B cell (primary cell): ENCODE data around the gene HMG20A. TPM values are rescaled to one million over a fixed set of nuclear protein-coding genes. Genes with fewer than 3 reads are reported as not detected.

Source experiments
- ATAC-seq: fragments of 200-7000 bp; cut with Tn5 transposase; one replicate; pipeline ENCODE4 v1.10.0; 2021; ENCODE audit warnings: low read depth, mild to moderate bottlenecking, moderate number of reproducible peaks, moderate library complexity
- CTCF ChIA-PET: fragments of 350-600 bp; sonication (Branson Sonifier 250); formaldehyde crosslinking; loops from one replicate; lab custom pipeline; 2021; ENCODE audit warnings: antibody characterized with exemption, inconsistent platforms; lab: Charles Lee
- POLR2A ChIA-PET: fragments of 350-600 bp; sonication (Branson Sonifier 250); formaldehyde crosslinking; loops from one replicate; lab custom pipeline; 2021; ENCODE audit warnings: antibody characterized with exemption; lab: Charles Lee
- DNase-seq: peaks from one replicate; pipeline ENCODE4 v3.0.0; 2013
- H2AFZ ChIP-seq: 2 replicates; pipeline ENCODE4 v1.6.1; 2012; ENCODE audit warnings: mild to moderate bottlenecking, low read depth, low read length; ENCODE audit not compliant: insufficient read depth, poor library complexity, severe bottlenecking
- H3K27ac ChIP-seq, 2 donors: 1 replicate in 1 of 2; 2 replicates in 1 of 2; pipeline ENCODE4 v1.5.1; 2012 to 2013; ENCODE audit warnings: low read length in 2 of 2, mild to moderate bottlenecking in 2 of 2, moderate library complexity in 1 of 2
- H3K27me3 ChIP-seq, 4 experiments: fragments of 200-600 bp in 1 of 4; sonication (generic) in 1 of 4; replicated peaks in 1 of 4; 1 replicate in 2 of 4; 2 replicates in 2 of 4; pipeline versions ENCODE4 v1.6.1 to v1.7.0; 2013 to 2016; ENCODE audit warnings: low read length in 3 of 4, mild to moderate bottlenecking in 2 of 4, mixed read lengths in 1 of 4, moderate library complexity in 1 of 4; ENCODE audit not compliant: insufficient read depth in 4 of 4, control insufficient read depth in 3 of 4; ENCODE audit errors: control extremely low read depth in 1 of 4
- H3K36me3 ChIP-seq, 2 experiments: replicated peaks in 1 of 2; 1 replicate in 1 of 2; 2 replicates in 1 of 2; pipeline versions ENCODE4 v1.6.1 to v1.7.1; 2013; ENCODE audit warnings: low read length in 1 of 2; ENCODE audit not compliant: insufficient read depth in 2 of 2, control insufficient read depth in 1 of 2; ENCODE audit errors: control extremely low read depth in 1 of 2, extremely low read depth in 1 of 2
- H3K4me1 ChIP-seq, 2 donors: fragments of 200-600 bp in 1 of 2; sonication (generic) in 1 of 2; 1 replicate in 1 of 2; 2 replicates in 1 of 2; pipeline versions ENCODE4 v1.5.1 to v1.6.1; 2013 to 2017; ENCODE audit warnings: low read length in 2 of 2; ENCODE audit not compliant: control insufficient read depth in 2 of 2, insufficient read depth in 2 of 2
- H3K4me2 ChIP-seq: replicated peaks from 2 replicates; pipeline ENCODE3; 2012; ENCODE audit warnings: mild to moderate bottlenecking, low read depth, low read length; ENCODE audit not compliant: poor library complexity, severe bottlenecking
- H3K4me3 ChIP-seq, 5 experiments: fragments of 200-600 bp in 1 of 5; sonication (generic) in 1 of 5; 1 replicate in 3 of 5; 2 replicates in 2 of 5; pipeline versions ENCODE4 v1.5.1 to v1.7.0; 2011 to 2016; ENCODE audit warnings: low read length in 4 of 5, mild to moderate bottlenecking in 4 of 5, low read depth in 2 of 5, control low read depth in 1 of 5, moderate library complexity in 1 of 5; ENCODE audit not compliant: insufficient read depth in 1 of 5; ENCODE audit errors: control extremely low read depth in 1 of 5, extremely low read depth in 1 of 5
- H3K79me2 ChIP-seq: fragments of 200-600 bp; sonication (generic); one replicate; pipeline ENCODE4 v1.6.0; 2016; ENCODE audit warnings: low read length; ENCODE audit not compliant: control insufficient read depth, insufficient read depth
- H3K9ac ChIP-seq: fragments of 200-600 bp; sonication (generic); 2 replicates; pipeline ENCODE4 v1.6.1; 2017; ENCODE audit warnings: mild to moderate bottlenecking, low read length, moderate library complexity
- H3K9me3 ChIP-seq, 3 donors: one replicate each; pipeline versions ENCODE4 v1.6.1 to v1.7.1; 2013; ENCODE audit warnings: low read length in 2 of 3; ENCODE audit not compliant: control insufficient read depth in 2 of 3, insufficient read depth in 1 of 3; ENCODE audit errors: control extremely low read depth in 1 of 3
- H4K20me1 ChIP-seq: 2 replicates; pipeline ENCODE4 v1.6.0; 2012; ENCODE audit warnings: mild to moderate bottlenecking, low read length; ENCODE audit not compliant: insufficient read depth, control insufficient read depth, poor library complexity, severe bottlenecking
- H3K27ac Mint-ChIP-seq: one replicate; pipeline ENCODE4 v1.8.0; 2021; ENCODE audit warnings: mixed read lengths
- H3K27me3 Mint-ChIP-seq: one replicate; pipeline ENCODE4 v1.8.0; 2021; ENCODE audit warnings: mixed read lengths
- H3K4me1 Mint-ChIP-seq: one replicate; pipeline ENCODE4 v1.8.0; 2021; ENCODE audit warnings: mixed read lengths
- H3K4me3 Mint-ChIP-seq: one replicate; pipeline ENCODE4 v1.8.0; 2021; ENCODE audit warnings: mixed read lengths
- H3K9me3 Mint-ChIP-seq: one replicate; pipeline ENCODE4 v1.8.0; 2022; ENCODE audit warnings: mixed read lengths; ENCODE audit not compliant: insufficient read depth
- CTCF ChIP-seq: fragments of 200-600 bp; IDR thresholded peaks from one replicate; pipeline ENCODE4 v1.8.0; 2022; ENCODE audit warnings: antibody characterized with exemption, mild to moderate bottlenecking
- EZH2 ChIP-seq: IDR thresholded peaks from 2 replicates; pipeline ENCODE4 v1.6.1; 2012; ENCODE audit warnings: borderline replicate concordance, low read depth, mild to moderate bottlenecking, moderate library complexity, low read length; ENCODE audit not compliant: insufficient read depth, poor library complexity, severe bottlenecking
- WGBS: methylation state at CpG from one replicate; pipeline ENCODE4 v1.1.5; 2013; ENCODE audit warnings: missing lambda C conversion rate; ENCODE audit not compliant: insufficient coverage; 5-methylcytosine and 5-hydroxymethylcytosine counted together
- intact Hi-C: fragments of 100-400 bp; cut with micrococcal nuclease; formaldehyde crosslinking; loops from one replicate; pipeline ENCODE4 v1.10.0; 2022
- polyA plus RNA-seq: library from polyadenylated mRNA; depleted of rRNA; stranded (reverse); fragments of >200 nt; gene quantifications from 2 replicates; pipeline ENCODE4 v1.2.3, GENCODE V29; 2012
- total RNA-seq, 2 donors: library from RNA; stranded (reverse); fragments of 120-200 nt in 1 of 2; gene quantifications; 1 replicate in 1 of 2; 2 replicates in 1 of 2; pipeline versions ENCODE4 v1.2.3 to v1.2.4, GENCODE V29; 2013 to 2022

HMG20A gene
- total and polyA plus RNA-seq, 2 donors (not counting 1 experiment from before 2014, with no cell fraction given) = 26.1 to 63.5 TPM

DNA sequence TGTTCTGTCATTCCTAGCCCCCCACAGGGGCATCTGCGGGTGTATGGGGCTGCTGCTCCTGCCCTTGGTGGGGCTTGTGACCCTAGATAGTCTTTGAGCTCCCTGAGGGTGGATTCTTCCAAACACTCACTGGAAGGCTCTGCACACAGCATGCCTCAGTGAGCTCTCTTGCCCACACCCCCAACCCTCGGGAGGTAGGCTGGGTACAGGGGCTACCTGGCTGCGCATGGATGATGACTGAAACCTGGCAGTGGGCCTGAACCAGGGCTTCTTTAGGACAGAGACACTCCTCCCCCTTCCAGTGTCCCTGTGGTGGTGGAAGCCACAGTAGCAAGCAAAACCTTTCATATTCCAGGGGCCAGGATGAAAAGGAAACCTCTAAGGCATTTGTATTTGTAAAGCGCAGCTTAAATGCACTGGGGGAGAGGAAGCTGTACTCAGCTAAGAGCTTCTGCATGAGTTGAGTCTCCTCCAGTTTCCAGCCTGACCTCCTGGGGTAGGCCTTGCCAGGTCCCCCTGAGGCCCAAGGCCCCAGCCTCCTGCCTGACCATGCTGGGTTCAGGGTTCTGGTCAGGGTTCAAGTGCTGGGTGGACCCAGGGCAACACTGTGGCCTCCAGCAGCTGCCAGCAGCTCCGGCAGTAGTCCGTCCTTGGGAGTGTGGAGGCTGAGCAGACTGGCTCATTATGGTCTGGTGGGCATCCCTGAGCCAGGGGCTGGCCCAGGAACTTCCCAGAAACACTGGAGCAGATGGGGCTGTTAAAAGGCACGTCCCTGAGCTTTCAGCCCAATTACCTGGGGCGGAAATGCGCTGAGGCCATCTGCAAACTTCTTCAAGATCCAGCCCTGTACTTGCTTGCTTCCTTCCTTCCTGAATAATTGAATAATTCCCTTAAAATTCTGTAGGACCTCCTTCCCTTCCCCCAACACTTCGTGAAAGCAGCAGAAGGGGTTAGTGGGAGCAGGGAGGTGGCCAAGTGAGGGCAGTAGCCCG lies 89.7 kb downstream of the HMG20A start:
- no peak overlapping the region for H3K27ac ChIP-seq
- ChIA-PET POLR2A (no interaction called here), CTCF (interaction anchor here (1.3 to 4.5 kb wide), 2 partner anchors 14 to 33 kb away, joined by 3 to 17 read pairs; no protein-coding TSS in a partner anchor)
- H3K9me3 Mint-ChIP-seq = no peaks in the 10 kb centered on the region
- no peak for DNase-seq
- peaks cover 24 to 26% of the 10 kb centered on the region in 2 donors for H3K4me1 ChIP-seq
- H3K36me3 ChIP-seq = no peaks in the 10 kb centered on the region
- TF ChIP-seq CTCF (no peak), EZH2 (no peak)
- no peaks in the 10 kb centered on the region for H3K79me2 ChIP-seq
- H3K4me3 Mint-ChIP-seq = no peak overlapping the region
- H3K27me3 ChIP-seq = no peaks in the 10 kb centered on the region
- H2AFZ ChIP-seq = no peak overlapping the region
- no peak overlapping the region for H3K4me2 ChIP-seq
- H3K27me3 Mint-ChIP-seq = no peaks in the 10 kb centered on the region
- no peak overlapping the region for H3K9ac ChIP-seq
- intact Hi-C loops = no loop called here
- H4K20me1 ChIP-seq = no peaks in the 10 kb centered on the region
- no peak overlapping the region for H3K27ac Mint-ChIP-seq
- WGBS = 94% methylated on average over 5 of the region's 11 CpGs
- H3K4me3 ChIP-seq = no peak overlapping the region
- peaks cover 28% of the 10 kb centered on the region for H3K4me1 Mint-ChIP-seq
- H3K9me3 ChIP-seq = peaks cover 0 to 3% (median 0%) of the 10 kb centered on the region in 3 donors
- no peak for ATAC-seq

- POLR2A ChIA-PET = no interaction called here
- no peak for ATAC-seq
These were observed 91.2 kb downstream of the HMG20A start for GRCh38 chr15:77511869-77512268.

More at GRCh38 chr15:77511869-77512268, 91.2 kb downstream of the HMG20A start:
- peaks cover 26% of the 10 kb centered on the region for H3K4me1 Mint-ChIP-seq
- Histone ChIP-seq H3K79me2 (no peaks in the 10 kb centered on the region), H3K4me3 (no peak overlapping the region), H4K20me1 (no peaks in the 10 kb centered on the region), H3K27ac (no peak overlapping the region), H3K9me3 (peaks cover 0 to 3% (median 0%) of the 10 kb centered on the region in 3 donors), H2AFZ (no peak overlapping the region), H3K9ac (no peak overlapping the region), H3K4me1 (peaks cover 24 to 25% of the 10 kb centered on the region in 2 donors), H3K27me3 (no peaks in the 10 kb centered on the region), H3K4me2 (no peak overlapping the region), H3K36me3 (no peaks in the 10 kb centered on the region)
- H3K4me3 Mint-ChIP-seq = no peak overlapping the region
- intact Hi-C loops = no loop called here
- no peaks in the 10 kb centered on the region for H3K27me3 Mint-ChIP-seq
- no peak for DNase-seq
- WGBS = no CpG with 5 or more reads among the region's 1 CpG
- no peak overlapping the region for H3K27ac Mint-ChIP-seq
- CTCF ChIA-PET = no interaction called here
- no peaks in the 10 kb centered on the region for H3K9me3 Mint-ChIP-seq
- no peak for TF ChIP-seq CTCF
- TF ChIP-seq EZH2 = no peak
